NCI-H226 (cell line): ENCODE results near the gene CHST13.
"Not testable (repeated sequence)": the region's sequence is repeated elsewhere in the genome, so short reads cannot be mapped to it uniquely, and the experiment has no call there.

ENCODE experiments used
- DNase-seq: peaks from one replicate; pipeline ENCODE4 v3.0.0-alpha.2; 2015

CHST13 gene

GRCh38 chr3:126556637-126557414 is 32.9 kb downstream of the CHST13 start:
- no peak for DNase-seq

- no peak for DNase-seq
Observed at GRCh38 chr3:126557415-126557745, 33.4 kb downstream of the CHST13 start.

GRCh38 chr3:126557761-126558160 is 33.8 kb downstream of the CHST13 start:
- no peak for DNase-seq

GRCh38 chr3:126558336-126559071 is 34.5 kb downstream of the CHST13 start, which contains the start of gene C3orf22:
C3orf22 (minus strand) TSS chr3:126558932; CDS start chr3:126553390, 5,542 bp downstream.
- DNase-seq = no peak

GRCh38 chr3:126562737-126563276 is 38.9 kb downstream of the CHST13 start:
- DNase-seq = no peak

GRCh38 chr3:126567696-126568438 is 43.9 kb downstream of the CHST13 start:
- no peak for DNase-seq

GRCh38 chr3:126568776-126569342 is 44.9 kb downstream of the CHST13 start:
- no peak for DNase-seq

GRCh38 chr3:126569390-126569975 is 45.5 kb downstream of the CHST13 start:
- DNase-seq = no peak

GRCh38 chr3:126570103-126570541 is 46.2 kb downstream of the CHST13 start:
- DNase-seq = no peak

GRCh38 chr3:126571078-126571477 is 47.1 kb downstream of the CHST13 start:
- DNase-seq = no peak

- DNase-seq = no peak
Observed at GRCh38 chr3:126573492-126574117, 49.6 kb downstream of the CHST13 start.

- peak; percentile 49 for DNase-seq
Observed at GRCh38 chr3:126577261-126577660, 53.3 kb downstream of the CHST13 start.

GRCh38 chr3:126578702-126579101 is 54.7 kb downstream of the CHST13 start:
- no peak for DNase-seq

- DNase-seq = no peak
Observed at GRCh38 chr3:126580746-126581145, 56.8 kb downstream of the CHST13 start.

GRCh38 chr3:126581569-126581968 is 57.6 kb downstream of the CHST13 start:
- DNase-seq = no peak

GRCh38 chr3:126582311-126582710 is 58.4 kb downstream of the CHST13 start:
- DNase-seq = no peak

GRCh38 chr3:126591515-126591914 is 67.6 kb downstream of the CHST13 start:
- DNase-seq = not testable (repeated sequence)
